HG02938 (cell line): ENCODE data around the gene PSRC1.
"Not testable (repeated sequence)": the region's sequence is repeated elsewhere in the genome, so short reads cannot be mapped to it uniquely, and the experiment has no call there.

Experiments
- ATAC-seq: cut with Tn5 transposase; IDR thresholded peaks from one replicate; pipeline ENCODE4 v1.9.1; 2021; ENCODE audit warnings: mild to moderate bottlenecking, moderate library complexity; ENCODE audit not compliant: unreplicated experiment

Gene PSRC1

DNA sequence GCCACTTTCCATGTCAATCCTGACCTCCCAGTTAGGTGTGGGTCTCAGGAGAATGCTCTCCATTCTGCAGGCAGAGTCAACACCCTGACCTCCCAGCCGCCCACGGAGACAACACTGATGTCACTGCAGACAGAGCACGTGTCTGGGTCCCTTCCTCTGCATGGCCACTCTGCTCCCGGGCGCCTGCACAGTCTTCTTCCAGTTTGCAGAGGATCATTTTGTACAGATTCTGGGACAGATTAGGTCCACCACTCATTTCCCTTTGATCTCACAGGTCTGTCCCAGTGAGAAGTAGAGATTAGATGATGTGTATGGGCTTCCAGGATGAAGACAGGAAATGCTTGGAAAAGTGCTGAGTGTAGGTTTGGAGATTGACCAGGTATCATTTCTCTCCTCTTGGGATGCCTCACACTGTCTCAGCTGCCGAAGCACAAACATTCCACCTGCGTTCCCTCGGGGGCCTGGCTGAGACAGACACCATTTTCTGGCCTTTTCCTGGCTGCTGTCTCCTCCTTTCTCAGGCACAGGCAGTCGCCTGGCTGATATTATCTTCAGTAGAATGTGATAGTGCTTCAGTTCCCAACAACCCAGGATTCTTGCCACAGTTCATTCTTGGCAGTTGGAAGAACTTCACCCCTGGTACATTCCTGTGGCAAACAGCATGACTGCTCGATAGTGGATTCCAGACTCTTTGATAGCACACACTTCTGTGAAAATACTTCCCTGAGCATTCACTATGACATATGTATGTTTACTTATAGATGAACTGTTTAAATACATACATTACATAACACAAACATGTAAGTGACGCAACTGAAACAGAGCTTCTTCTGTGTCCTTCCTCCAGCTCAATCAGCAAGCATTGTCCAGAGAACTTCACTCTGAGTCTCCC, 16.0 kb upstream of the PSRC1 start:
- ATAC-seq = no peak

- no peak for ATAC-seq
Observed at GRCh38 chr1:109296782-109297181, 13.8 kb upstream of the PSRC1 start.

DNA sequence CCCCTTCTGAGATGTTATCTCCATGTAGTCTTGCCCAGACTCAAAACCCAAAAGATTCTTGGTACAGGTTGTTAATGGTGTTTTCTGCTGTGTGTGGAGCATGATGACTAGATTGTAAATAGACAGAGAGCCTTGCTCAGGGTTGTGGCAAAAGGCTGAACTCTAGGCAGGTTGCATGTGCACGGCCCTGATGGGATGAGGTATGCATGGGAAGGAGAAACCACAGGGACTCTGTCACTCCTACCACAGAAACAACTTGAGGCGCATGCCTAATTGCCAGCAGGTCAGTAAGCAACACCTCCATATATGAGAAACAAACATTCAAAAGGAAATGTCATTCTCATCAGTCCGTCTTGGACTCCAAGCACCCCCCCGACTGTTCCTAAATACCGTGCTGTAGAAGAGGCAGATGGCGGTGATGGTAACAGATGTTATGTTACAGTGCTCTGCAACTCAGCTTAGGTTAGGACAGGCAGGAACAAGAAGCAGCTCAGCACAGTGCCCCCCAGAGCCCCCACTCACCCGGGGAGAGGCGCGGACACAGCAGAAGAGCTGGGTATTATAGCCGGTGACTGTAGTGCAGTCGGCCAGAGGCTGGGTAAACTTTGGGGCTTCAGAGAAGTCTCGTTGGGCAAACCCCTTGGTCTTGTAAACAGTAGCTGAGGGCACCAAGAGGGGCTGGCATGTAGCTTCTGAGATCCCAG, 12.9 kb upstream of the PSRC1 start:
- no peak for ATAC-seq

- ATAC-seq = no peak
Observed at GRCh38 chr1:109294481-109294880, 11.5 kb upstream of the PSRC1 start.

DNA sequence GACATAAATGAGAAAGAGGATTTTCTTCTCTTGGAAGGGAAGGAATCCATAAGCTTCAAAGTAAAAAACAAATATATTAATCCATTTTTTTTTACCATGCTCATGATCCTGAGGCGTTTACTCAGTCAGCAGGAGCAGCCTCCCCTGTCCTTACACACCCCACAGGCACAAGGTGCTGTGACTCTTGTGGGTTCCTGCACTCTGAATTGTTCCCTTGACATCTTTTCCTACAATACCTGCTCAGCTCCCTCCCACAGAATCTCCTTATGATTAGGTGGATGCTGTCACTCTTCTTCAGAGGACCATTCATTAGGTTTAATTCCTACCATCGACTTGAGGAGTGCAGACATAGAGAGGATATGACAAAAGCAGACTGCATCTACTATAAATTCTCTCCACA, 10.1 kb upstream of the PSRC1 start:
- no peak for ATAC-seq

GRCh38 chr1:109292364-109292763, 9.4 kb upstream of the PSRC1 start:
- no peak for ATAC-seq

DNA sequence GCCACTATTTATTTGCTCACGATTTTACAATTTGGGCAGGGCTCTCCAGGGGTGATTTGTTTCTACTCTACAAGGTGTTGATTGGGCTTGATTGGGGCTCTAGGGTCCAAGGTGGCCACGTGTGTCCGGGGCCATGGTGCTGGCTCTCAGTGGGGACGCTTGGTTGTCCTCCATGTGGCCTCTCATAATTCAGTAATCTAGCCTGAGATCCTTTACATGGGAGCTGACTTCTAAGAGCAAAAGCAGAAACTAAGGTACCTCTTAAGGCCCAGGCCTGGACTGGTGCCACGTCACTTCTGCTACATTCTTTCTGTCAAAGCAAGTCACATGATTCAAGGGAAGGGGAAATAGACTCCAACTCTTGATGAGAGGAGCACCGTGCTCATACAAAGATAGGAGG, 8.1 kb upstream of the PSRC1 start:
- ATAC-seq = no peak

- no peak for ATAC-seq
Observed at GRCh38 chr1:109290137-109290536, 7.2 kb upstream of the PSRC1 start.

- ATAC-seq = not testable (repeated sequence)
Observed at GRCh38 chr1:109286762-109287161, 3.8 kb upstream of the PSRC1 start.

DNA sequence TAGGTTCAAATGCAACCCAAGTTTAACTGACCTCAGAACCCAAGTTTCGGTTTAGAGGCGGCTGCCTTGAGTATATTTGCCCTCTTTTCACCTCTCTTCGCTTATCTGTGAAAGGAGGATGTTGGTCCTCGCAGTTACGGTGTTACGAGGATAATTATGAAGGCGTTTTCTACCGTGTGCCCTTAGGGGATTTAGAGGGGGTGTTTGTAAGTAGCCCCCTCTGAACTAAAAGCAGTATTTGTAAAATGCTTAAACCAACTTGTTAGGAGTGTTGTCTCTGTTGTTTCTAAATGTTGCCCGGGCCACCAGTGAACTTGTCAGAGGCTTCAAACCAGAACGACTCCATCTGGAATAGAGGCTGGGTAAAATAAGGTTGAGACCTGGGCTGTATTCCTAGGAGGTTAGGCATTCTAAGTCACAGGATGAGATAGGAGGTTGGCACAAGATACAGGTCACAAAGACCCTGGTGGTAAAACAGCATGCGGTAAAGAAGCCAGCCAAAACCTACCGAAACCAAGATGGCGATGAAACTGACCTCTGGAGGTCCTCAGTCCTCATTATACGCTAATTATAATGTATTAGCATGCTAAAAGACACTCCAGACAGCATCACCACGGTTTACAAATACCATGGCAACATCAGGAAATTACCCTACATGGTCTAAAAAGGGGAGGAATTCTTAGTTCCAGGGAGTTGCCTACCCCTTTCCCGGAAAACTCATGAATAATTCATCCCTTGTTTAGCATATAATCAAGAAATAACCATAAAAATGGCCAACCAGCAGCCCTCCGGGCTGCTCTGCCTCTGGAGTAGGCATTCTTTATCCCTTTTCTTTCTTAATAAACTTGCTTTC, 1.0 kb upstream of the PSRC1 start:
- ATAC-seq = no peak

GRCh38 chr1:109282497-109282951, 421 bp downstream of the PSRC1 start:
- no peak for ATAC-seq

- ATAC-seq = no peak
Observed at GRCh38 chr1:109281680-109282496, 1.1 kb downstream of the PSRC1 start.

- ATAC-seq = no peak
Observed at GRCh38 chr1:109280862-109281261, 2.1 kb downstream of the PSRC1 start.

DNA sequence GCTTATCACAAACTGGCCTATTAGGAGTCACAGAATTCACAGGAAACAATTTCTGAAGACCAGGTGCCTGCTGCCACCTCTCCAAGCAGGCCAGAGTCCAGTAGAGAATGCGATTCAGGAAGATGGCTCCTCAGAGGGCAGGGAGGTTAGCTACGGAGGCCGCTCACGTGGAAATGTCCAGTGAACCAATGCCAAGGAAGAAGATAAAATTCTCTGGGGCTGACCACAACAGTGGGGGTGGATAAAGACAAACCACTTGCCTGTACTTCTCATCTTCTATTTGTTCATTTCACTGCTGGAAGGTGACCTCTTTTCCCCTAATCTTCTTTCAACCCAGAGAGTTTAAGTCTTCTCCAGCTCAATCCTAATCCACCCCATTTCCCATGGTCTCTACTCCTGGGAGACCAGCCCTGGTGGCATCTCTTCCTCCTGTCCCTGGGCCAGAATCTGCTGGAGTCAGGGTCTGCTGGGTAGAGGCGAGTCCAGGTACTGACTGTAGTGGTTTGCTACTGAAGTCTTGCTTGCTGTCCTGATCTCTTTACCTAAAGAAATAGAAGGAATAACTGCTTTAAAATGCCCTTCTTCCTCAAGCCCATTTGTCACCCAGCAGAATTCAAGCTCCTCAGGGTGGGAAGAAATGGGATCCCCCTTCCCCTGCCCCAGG, 3.2 kb downstream of the PSRC1 start:
- ATAC-seq = no peak

DNA sequence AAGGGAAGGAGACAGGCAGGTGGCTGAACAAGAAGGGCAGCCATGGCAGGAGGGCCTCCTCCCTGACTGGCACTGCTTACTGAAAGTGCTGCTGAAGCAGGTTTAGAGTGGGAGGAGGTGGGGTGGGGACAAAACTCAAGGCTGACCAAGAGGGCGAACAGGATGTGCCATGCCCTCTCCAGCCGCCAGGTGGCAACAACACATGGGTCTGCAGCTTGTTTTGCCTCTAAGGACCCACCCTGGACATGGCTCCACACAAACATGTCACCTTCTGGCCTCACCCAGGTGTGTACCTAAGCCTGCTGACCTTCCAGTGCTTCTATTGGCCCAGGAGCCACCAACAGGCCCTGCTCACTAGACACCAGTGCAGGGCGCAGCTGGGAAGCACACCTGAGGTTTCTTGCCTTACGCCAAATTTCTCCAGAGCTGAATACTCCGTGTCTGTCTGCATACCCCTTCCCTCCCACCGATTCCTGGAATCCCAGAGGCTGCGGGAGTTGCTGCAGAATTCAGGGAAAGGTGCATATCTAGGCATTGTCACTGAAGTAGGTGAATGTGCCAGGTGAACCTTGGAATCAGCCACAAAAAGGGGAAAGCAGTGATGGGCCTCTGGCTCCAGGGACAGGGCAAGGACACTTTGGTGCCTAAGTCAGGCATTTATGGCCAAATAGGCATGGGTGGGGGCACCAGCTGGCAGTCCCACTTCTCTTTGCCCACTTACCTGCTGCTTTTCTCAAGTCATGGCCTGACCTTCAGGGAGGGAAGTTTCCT, 5.3 kb downstream of the PSRC1 start:
- ATAC-seq = no peak

DNA sequence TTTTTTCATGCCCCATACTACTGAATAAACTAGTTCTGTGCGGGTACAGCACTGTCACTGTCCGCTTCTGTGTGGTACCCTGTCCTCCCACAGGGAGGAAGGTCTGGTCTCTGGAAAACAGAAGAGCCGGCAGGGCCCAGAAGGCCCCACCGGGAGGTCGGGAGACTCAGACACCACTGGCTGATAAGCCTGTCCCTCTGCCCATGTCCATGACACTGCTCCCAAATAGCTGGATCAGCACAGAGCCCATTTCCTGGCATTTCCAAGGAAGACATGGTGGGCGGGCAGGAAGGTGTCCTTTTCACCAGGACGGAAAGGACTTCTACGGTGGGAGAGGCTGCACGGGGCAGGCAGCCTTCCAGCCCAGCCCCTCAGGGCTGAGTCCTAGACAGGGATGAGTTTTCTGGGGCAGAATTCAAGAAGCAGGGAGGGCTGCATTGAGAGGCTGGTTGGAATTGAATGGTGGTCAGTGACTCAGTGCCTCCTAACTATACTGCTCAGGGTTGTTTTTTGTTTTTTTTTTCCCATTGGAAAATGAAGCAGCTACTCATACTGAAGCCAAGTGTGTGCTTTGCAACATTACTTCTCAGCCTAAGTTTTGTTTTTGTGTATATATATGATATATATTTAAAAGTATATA, 7.1 kb downstream of the PSRC1 start:
- no peak for ATAC-seq

DNA sequence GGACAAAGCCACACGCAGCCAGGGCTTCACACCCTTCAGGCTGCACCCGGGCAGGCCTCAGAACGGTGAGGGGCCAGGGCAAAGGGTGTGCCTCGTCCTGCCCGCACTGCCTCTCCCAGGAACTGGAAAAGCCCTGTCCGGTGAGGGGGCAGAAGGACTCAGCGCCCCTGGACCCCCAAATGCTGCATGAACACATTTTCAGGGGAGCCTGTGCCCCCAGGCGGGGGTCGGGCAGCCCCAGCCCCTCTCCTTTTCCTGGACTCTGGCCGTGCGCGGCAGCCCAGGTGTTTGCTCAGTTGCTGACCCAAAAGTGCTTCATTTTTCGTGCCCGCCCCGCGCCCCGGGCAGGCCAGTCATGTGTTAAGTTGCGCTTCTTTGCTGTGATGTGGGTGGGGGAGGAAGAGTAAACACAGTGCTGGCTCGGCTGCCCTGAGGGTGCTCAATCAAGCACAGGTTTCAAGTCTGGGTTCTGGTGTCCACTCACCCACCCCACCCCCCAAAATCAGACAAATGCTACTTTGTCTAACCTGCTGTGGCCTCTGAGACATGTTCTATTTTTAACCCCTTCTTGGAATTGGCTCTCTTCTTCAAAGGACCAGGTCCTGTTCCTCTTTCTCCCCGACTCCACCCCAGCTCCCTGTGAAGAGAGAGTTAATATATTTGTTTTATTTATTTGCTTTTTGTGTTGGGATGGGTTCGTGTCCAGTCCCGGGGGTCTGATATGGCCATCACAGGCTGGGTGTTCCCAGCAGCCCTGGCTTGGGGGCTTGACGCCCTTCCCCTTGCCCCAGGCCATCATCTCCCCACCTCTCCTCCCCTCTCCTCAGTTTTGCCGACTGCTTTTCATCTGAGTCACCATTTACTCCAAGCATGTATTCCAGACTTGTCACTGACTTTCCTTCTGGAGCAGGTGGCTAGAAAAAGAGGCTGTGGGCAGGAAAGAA, 8.1 kb downstream of the PSRC1 start:
- no peak for ATAC-seq
